GM21737 (cell line): Measurements from ENCODE around the gene HSPA12B.
"Not testable (repeated sequence)": the region's sequence is repeated elsewhere in the genome, so short reads cannot be mapped to it uniquely, and the experiment has no call there.

Experiments used
- ATAC-seq: cut with Tn5 transposase; IDR thresholded peaks from one replicate; pipeline ENCODE4 v1.9.1; 2021; ENCODE audit warnings: mild to moderate bottlenecking, moderate library complexity; ENCODE audit not compliant: unreplicated experiment

Gene HSPA12B

DNA sequence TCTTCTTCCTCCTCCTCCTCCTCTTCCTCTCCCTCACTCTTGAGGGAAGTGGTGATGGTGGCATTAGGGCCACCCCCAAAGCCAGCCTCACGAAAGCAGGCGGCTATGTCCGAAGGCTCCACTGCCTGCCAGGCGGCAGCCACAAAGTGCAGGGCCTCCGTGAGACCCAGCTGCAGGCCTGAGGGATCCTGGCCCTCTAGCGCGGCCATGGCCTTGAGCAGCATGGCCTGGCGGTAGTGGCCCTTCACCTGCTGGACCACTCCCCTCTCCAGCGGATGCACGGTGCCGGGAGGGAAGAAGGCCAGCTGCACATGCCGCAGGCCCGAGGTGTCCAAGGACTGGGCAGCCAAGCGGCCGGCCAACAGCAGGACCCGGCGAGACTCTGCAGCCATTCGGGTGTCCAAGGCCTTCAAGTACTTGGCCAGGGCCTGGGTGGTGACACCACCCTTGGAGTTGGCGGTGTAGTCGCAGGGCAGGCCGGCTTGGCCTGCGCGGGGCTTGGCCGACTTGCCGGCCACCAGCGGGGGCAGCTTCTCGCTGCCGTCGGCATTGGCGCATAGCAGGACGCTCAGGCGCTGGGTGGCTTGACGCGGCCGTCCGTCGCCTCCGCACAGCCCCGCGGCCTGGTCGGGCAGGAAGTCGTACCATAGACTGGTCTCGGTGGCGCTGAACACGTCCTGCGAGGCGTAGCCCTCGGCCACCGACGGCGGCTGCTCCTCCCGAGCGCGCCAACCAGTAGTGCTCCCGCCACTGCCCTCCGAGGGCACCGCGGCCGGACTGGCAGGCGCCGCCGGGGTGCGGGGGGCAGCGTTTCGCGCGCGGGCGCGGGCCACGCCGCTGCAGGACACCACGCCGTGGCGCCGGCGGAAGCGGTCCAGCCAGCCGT is 53.0 kb downstream of the HSPA12B start:
- ATAC-seq, result no peak

DNA sequence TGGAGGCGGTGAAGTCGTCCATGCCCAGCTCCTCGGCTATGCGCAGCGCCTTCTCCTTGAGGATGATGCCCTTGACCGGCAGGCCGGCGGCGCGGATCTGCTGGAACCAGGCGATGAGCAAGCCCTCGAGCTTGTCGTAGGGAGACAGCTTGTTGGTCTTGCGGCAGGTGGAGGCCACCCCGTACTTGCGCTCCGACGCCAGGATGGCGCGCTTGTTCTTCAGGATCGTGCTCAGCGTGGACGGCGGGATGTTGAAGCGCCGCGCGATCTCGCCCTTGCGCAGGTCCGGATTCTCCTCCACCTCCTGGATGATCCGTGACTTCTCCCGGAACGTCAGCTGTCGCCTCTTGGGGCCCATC is 53.6 kb downstream of the HSPA12B start:
- ATAC-seq, result peak; percentile 17

DNA sequence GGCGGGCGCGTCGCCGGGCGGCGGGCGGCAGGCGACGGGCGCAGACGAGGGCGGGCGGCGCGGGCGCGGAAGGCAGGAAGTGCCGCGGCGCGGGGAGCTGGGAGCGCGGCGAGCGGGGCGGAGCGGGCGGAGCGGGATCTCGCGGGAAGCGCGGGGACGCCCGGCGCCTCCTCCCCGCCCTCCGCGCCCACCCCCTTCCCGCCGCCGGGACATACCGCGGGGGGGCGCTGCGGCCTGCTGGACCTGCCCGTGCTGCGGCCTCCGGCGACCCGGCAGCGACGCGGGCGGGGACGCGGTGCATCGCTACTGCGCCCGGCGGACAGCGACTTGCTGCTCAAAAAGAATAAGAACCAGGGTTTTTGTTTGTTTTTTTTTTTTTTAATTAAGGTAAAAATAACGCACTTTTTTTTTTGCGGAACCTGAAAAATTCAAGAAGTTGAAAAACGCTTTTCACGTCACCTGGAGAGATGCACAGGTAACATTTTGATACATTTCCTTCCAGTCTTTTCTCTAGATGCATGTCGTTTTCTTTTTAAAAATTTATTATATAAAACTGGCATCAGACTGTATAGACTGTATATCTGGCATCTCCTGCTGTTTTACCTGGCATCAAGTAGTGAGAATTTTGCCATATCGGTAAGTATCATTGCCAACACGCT is 54.3 kb downstream of the HSPA12B start, which contains the start of gene CENPB:
CENPB (minus strand) TSS at position 76 of the 659 bp plus-strand sequence. CDS start 257 bp downstream, outside the sequence.
- peak; percentile 72 for ATAC-seq

DNA sequence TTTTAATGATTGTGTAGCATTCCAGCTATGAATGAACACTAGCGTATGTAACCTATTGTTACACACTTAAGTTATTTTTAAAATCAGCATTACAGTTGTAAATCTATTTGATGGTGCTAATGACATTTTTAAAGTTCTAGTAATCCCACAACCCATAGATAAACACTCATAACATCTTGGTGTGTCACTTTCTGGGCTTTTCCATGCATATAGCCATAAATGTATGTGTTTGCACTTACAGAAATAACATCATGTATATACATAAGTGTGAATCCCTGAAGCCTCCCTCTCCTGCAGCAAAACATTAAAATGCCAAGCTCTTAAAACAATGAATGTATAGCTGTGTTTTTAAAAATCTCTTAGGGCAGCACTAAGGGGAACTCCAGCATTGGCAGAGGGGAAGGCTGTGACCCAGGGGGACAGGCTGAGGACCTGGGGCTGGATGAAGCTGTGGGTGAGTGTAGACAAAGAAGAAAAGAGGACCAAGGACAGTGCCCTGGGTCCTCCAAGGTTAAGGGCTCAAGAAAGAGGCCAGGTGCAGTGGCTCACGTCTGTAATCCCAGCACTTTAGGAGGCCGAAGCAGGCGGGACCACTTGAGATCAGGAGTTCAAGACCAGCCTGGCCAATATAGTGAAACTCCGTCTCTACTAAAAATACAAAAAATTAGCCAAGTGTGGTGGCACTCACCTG is 55.0 kb downstream of the HSPA12B start:
- ATAC-seq, result no peak

DNA sequence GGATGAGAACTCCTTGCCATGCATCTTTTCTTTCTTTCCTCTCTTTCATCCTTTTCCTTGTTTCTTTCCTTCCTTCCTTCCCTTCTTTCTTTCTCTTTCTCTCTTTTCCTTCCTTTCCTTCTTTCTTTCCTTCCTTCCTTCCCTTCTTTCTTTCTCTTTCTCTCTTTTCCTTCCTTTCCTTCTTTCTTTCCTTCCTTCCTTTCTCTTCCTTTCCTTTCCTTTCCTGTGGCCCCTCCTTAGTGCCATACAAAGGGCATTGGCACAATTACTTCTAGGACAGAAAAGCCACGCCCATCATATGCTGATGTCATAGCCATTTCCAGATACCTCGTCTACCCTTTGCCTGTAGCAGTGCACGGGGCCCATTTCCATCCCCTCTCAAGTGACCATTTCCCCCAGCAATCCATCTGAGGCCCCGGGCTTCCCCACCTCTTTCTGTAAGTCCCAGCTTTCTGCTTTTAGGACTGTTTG is 56.2 kb downstream of the HSPA12B start:
- ATAC-seq, result no peak

DNA sequence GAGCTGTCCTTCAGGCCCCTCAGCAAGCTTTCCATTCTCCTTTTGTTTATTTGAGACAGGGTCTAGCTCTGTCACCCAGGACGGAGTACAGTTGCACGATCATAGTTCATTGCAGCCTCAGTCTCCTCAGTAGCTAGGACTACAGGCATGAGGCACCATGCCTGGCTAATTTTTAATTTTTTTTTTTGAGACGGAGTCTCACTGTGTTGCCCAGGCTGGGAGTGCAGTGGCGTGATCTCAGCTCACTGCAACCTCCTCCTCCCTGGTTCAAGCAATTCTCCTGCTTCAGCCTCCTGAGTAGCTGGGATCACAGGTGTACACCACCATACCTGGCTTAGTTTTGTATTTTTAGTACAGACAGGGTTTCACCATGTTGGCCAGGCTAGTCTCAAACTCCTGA is 56.7 kb downstream of the HSPA12B start:
- ATAC-seq, result not testable (repeated sequence)

DNA sequence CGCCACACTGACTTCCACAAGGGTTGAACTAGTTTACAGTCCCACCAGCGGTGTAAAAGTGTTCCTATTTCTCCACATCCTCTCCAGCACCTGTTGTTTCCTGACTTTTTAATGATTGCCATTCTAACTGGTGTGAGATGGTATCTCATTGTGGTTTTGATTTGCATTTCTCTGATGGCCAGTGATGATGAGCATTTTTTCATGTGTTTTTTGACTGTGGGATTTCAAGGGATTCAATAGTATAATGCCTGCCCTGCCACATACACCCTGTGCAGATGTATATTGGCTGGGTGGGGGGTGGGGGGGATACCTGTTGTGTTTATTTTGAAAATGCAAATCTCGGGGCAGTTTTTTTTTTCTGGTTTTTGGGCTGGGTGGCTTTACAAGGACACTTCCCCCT is 61.7 kb downstream of the HSPA12B start:
- ATAC-seq, result not testable (repeated sequence)

DNA sequence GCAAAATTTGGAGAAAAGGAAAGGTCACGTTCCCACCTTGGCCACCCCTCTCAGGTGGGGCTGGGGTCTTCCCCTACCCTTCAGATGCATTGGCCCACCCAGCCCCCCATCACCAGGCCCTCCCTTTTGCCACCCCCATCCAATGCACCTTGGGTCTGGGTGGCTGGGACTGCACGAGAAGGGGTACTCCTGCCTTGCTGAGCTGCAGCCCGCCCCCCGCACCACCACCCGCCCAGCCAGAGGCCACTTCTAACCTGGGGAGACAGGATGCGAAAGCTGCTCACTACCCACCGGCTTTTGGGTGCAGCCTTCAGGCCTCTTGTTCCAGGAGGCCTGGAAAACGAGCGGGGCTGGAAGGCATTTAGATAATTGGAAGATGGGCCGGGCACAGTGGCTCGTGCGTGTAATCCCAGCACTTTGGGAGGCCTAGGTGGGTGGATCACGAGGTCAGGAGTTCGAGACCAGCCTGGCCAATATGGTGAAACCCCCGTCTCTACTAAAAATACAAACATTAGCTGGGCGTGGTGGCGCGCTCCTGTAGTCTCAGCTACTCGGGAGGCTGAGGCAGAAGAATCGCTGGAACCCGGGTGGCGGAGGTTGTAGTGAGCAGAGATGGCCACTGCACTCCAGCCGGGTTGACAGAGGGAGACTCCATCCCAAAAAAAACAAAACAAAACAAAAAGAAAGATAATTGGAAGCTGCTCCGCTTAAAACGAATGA is 62.4 kb downstream of the HSPA12B start:
- ATAC-seq, result no peak

DNA sequence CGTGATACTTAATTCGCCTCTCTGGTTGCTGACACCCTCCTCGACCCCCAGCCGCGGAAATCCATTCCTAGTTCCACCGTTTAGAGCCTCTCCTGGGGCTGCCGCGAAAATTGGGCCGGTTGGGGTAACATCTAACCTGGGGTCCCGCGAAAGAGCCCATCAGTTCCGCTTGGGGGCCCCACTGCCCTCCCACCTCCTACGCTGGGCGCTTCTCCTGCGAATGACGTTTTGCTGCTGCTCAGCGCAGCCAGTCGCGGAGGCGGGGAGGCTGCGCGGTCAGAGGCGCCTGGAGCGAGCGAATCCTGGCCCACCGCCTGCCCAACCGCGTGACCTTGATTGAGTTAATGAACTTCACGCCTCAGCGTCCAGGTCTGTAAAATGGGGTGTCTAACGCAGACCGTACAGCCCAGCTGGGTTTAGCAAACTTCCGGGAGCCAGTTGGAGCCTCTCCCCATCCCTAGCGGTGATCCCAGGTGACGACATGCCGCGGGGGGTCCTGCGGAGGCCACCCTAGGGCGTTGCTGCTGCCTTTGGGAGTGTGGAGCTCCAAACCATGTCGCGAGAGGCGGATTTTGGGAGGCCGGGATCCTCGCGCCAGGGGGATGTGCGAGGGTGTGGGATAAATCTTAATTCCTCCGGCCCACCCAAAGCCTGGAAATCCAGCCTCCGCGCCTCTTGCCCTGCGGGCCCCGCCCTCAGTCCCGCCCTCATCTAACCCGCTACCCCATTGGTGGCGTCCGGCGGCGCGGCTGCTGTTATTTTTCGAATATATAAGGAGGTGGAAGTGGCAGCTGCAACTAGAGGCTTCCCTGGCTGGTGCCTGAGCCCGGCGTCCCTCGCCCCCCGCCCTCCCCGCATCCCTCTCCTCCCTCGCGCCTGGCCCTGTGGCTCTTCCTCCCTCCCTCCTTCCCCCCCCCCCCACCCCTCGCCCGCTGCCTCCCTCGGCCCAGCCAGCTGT is 63.3 kb downstream of the HSPA12B start, which contains the start of gene CDC25B:
CDC25B (plus strand) TSS at position 800 of the 958 bp plus-strand sequence. CDS start 222 bp downstream, outside the sequence.
- peak; percentile 57 for ATAC-seq

DNA sequence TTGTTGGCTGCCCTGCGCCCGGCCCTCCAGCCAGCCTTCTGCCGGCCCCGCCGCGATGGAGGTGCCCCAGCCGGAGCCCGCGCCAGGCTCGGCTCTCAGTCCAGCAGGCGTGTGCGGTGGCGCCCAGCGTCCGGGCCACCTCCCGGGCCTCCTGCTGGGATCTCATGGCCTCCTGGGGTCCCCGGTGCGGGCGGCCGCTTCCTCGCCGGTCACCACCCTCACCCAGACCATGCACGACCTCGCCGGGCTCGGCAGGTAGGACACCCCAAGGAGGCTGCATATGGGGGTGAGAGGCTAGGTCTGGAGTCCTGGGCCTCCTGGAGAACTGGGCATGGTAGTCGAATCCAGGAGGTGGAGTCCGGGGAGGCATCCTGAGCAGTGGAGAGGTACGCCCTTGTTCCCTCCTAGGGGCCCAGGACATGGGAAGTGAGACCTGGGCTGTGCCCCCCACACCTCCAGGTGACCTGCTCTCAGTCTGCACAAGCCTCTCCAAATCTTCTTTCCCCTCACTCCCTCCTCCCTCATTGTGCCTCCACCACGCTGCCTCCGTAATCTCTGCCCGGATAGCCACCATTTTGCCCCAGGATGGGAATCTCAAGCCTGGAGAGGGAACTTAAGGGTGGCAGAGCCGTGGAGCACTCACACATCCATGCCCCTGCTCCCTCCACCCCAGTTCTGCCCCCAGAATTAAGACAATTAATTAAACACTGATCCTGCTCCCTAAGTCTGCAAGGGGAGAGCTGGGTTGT is 64.2 kb downstream of the HSPA12B start:
- ATAC-seq, result peak; percentile 11

DNA sequence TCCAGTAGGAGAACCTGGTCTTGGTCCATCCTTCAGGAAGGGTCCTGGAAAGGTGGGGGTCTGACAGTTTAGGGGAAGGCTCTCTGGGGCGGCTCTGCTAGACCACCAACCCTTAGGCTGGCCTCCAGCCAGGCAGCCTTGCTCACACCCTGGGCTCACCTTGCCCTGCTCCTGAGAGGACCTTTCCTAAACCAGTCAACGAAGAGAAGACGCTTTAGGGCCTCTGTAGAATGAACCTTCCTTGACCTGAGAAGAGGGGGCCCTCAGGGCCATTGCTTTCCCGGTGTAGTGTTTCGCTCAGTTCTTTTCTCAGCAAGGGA is 64.7 kb downstream of the HSPA12B start:
- ATAC-seq, result no peak

DNA sequence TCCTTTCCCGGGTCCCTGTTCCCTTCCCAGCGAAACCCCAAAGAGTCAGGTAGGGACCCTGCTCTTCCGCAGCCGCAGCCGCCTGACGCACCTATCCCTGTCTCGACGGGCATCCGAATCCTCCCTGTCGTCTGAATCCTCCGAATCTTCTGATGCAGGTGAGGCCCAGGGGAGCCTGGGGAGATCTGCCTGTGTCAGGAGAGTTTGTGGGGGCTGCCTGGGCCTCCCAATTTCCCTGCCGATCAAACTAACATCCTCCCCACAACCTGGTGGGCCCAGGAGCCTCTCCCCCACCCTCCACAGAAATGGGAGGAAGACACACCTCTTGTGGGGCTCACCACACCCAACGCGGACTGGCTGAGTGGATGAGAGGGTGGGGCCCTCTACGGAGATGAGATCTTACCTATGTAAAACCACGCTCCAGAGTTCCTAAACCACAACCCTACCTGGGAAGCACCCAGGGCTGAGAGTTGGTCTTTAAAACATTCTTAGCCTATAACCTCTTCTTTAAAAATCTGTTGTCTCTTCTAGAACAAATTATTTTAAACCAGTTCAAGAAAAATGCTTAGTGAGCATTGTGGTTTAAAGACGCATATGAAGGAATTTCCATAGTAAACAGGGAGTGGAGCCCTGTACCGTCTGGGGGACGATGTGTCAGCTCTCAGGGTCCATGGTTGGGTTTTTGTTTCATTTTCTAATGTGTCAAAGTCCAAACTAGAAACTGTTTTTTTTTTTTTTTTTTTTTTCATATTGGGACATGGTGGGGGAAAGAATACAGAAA is 65.3 kb downstream of the HSPA12B start:
- no peak for ATAC-seq

DNA sequence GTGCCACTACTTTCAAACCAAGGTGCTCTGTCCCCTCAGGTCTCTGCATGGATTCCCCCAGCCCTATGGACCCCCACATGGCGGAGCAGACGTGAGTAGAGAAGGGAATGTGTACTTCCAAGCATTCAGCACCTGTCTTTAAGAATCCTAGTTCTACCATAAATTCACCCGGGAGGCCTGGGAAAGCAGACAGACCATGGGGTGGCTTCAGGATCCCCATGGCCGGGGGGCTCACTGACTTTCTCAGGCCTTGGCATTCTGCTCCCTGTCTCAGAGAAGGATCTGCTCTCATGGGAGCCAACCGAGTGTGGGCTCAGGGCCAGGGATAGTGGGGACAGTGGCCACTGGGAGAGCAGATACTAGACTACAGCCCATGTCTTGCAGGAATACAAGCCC is 65.9 kb downstream of the HSPA12B start:
- no peak for ATAC-seq

DNA sequence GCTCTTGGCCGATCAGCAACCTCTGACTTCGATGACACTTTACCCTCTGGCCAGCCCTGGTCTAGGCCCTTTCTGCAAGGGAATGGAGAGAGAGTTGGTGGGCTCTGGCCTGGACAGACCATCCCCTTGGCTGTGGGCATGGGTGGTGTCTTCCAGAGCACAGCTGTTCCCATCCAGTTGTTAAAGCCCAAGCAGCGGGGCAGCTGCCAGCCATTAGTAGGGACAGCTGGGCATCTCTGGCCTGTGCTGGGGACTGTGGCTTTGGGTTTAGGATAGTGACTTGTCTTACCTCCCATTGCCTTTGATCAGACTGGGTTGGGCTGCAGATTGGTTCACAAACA is 66.4 kb downstream of the HSPA12B start:
- ATAC-seq, result no peak

DNA sequence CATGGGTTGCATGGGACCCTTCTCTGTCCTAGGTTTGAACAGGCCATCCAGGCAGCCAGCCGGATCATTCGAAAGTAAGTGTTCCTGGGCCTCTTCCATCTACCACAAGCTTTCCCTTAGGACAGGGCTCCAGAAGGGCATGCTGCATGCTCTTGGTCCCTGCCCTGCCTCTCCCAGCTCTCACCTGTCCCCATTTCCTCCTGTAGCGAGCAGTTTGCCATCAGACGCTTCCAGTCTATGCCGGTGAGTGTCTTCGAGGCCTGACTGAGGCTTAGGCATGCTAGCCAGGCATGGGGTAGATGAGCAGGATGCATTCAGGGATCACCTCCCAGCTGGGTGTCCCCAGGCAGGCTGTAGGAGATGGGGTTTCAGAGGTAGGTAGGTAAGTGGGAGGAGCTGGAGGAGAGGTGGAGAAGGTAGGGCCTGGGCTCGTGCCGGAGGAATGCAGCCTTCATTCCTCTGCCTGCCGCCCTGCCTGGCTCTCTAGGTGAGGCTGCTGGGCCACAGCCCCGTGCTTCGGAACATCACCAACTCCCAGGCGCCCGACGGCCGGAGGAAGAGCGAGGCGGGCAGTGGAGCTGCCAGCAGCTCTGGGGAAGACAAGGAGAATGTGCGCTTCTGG is 67.9 kb downstream of the HSPA12B start:
- ATAC-seq, result no peak

DNA sequence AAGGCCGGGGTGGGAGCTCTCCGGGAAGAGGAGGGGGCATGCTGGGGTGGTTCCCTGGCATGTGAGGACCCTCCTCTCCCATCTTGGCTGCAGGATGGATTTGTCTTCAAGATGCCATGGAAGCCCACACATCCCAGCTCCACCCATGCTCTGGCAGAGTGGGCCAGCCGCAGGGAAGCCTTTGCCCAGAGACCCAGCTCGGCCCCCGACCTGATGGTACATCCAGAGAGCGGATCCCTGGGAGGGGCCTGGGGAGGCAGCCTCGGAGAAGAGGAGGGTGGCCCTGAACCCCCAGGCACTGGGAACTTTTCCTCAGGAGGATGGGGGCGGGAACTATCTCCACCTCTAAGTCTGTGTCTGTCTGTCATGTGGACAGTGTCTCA is 68.4 kb downstream of the HSPA12B start:
- ATAC-seq, result no peak

DNA sequence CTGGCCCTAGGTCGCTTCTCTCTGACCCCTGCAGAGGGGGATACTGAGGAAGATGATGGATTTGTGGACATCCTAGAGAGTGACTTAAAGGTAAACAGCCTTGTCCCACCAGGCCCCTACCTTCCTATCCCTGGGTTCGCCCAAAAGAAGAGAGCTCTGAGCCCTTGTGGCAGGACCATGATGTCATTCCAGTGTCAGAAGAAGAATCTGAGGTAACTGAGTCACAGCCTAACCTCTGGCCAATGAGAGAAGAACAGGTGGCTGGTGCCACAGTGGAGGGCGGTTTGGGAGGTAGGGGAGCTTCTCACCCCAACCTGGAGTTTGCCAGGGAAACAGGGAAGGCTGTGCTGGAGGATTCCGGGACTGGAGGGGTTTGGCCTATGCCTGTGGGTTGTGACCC is 68.8 kb downstream of the HSPA12B start:
- ATAC-seq, result no peak

DNA sequence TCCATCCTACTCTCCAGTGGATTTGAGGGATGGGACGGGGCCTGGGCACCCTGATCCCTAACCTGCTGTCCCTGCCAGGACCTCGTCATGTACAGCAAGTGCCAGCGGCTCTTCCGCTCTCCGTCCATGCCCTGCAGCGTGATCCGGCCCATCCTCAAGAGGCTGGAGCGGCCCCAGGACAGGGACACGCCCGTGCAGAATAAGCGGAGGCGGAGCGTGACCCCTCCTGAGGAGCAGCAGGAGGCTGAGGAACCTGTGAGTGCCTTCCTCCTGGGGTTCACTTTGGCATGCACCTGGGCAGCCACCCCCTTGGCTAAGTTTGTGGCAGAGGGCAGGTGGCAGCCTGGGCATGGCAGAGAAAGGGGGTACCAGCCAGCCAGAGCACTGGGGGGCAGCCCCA is 69.4 kb downstream of the HSPA12B start:
- no peak for ATAC-seq
